ENCODE results near the gene MIPOL1.

DNA sequence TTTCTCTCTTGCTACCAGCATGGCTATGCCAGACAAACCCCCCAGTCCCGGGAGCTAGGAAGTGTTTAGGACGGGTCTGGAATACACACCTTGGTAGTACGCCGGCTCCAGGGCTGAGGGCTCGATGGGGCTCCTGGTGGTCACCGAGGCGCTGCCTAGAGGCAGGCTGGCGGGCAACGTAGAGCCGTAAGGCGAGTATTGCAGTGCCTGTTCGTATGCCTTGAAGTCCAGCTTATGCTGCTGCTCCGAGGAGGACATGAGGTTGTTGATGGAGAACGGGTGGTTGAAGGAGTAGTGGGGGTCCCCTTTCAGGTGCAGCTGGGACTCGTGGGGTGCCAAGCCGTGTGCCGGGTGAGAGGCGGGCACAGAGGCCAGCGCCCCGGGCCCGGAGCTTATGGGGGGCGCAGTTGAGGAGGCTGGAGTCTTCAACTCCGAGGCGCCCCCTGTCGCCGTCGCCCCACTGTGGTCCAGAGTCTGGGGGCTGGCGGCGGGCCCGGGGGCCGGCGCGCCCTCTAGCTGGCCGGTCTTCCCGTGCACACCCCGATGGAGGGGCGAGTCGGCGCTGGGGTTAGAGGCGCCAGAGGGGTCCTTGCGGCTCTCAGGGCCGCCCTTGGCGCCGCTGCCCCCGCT, 393.7 kb downstream of the MIPOL1 start:
- TF ChIP-seq, protein P1, sequence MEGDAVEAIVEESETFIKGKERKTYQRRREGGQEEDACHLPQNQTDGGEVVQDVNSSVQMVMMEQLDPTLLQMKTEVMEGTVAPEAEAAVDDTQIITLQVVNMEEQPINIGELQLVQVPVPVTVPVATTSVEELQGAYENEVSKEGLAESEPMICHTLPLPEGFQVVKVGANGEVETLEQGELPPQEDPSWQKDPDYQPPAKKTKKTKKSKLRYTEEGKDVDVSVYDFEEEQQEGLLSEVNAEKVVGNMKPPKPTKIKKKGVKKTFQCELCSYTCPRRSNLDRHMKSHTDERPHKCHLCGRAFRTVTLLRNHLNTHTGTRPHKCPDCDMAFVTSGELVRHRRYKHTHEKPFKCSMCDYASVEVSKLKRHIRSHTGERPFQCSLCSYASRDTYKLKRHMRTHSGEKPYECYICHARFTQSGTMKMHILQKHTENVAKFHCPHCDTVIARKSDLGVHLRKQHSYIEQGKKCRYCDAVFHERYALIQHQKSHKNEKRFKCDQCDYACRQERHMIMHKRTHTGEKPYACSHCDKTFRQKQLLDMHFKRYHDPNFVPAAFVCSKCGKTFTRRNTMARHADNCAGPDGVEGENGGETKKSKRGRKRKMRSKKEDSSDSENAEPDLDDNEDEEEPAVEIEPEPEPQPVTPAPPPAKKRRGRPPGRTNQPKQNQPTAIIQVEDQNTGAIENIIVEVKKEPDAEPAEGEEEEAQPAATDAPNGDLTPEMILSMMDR (IDR thresholded peaks at IDR 0.05; ENCODE audit: low read length), result no peak
- TF ChIP-seq EZH2 (IDR thresholded peaks at IDR 0.05; ENCODE audit: borderline replicate concordance, low read length), result no peak
